BLaER1 (cell line): ENCODE results near the gene RFX3.

Experiments used
- H3K27ac ChIP-seq: shearing (Covaris generic); formaldehyde crosslinking; 2 replicates; pipeline ENCODE4 v1.8.1; 2022
- H3K27me3 ChIP-seq: shearing (Covaris generic); formaldehyde crosslinking; 2 replicates; pipeline ENCODE4 v1.8.1; 2022
- H3K36me3 ChIP-seq: shearing (Covaris generic); formaldehyde crosslinking; 2 replicates; pipeline ENCODE4 v1.8.1; 2022
- H3K4me1 ChIP-seq: shearing (Covaris generic); formaldehyde crosslinking; 2 replicates; pipeline ENCODE4 v1.8.1; 2022
- H3K4me2 ChIP-seq: shearing (Covaris generic); formaldehyde crosslinking; 2 replicates; pipeline ENCODE4 v1.8.1; 2022
- H3K4me3 ChIP-seq: shearing (Covaris generic); formaldehyde crosslinking; 2 replicates; pipeline ENCODE4 v1.8.1; 2022
- H3K9ac ChIP-seq: shearing (Covaris generic); formaldehyde crosslinking; 2 replicates; pipeline ENCODE4 v1.8.1; 2022
- H3K9me3 ChIP-seq: shearing (Covaris generic); formaldehyde crosslinking; 2 replicates; pipeline ENCODE4 v1.8.1; 2022
- H4K20me1 ChIP-seq: shearing (Covaris generic); formaldehyde crosslinking; 2 replicates; pipeline ENCODE4 v1.8.1; 2022
- Cebpa-rat ChIP-seq: shearing (Covaris generic); IDR thresholded peaks from 2 replicates; pipeline ENCODE4 v1.8.1; 2022

RFX3 gene

GRCh38 chr9:3277200-3277599 is 248.6 kb downstream of the RFX3 start:
- peak overlapping the region; percentile 51 for H3K4me2 ChIP-seq
- 0 out of 2 replicates have a peak, but pooled peaks cover 3% of the 10 kb centered on the region for H3K9me3 ChIP-seq
- H3K27ac ChIP-seq: peak overlapping the region; percentile 32
- H4K20me1 ChIP-seq: no peaks in the 10 kb centered on the region
- H3K36me3 ChIP-seq: peaks cover 12% of the 10 kb centered on the region; the same call in 1 of the 2 replicates
- H3K4me1 ChIP-seq: peaks cover 20% of the 10 kb centered on the region
- H3K27me3 ChIP-seq: no peaks in the 10 kb centered on the region
- H3K9ac ChIP-seq: no peak overlapping the region
- TF ChIP-seq Cebpa-rat: no peak
- no peak overlapping the region for H3K4me3 ChIP-seq

- Histone ChIP-seq H3K4me3 (no peak overlapping the region), H3K27ac (no peak overlapping the region), H3K4me2 (no peak overlapping the region), H3K27me3 (no peaks in the 10 kb centered on the region), H4K20me1 (no peaks in the 10 kb centered on the region), H3K9ac (no peak overlapping the region), H3K36me3 (peaks cover 27% of the 10 kb centered on the region), H3K9me3 (0 out of 2 replicates have a peak, but pooled peaks cover 3% of the 10 kb centered on the region), H3K4me1 (peaks cover 3% of the 10 kb centered on the region; the same call in 1 of the 2 replicates)
- TF ChIP-seq Cebpa-rat: no peak
Observed at GRCh38 chr9:3271581-3271980, 254.2 kb downstream of the RFX3 start.

- no peak for TF ChIP-seq Cebpa-rat
- H3K27me3 ChIP-seq: no peaks in the 10 kb centered on the region
- H3K4me3 ChIP-seq: no peak overlapping the region
- no peaks in the 10 kb centered on the region for H4K20me1 ChIP-seq
- 0 out of 2 replicates have a peak, but pooled peaks cover 3% of the 10 kb centered on the region for H3K9me3 ChIP-seq
- H3K9ac ChIP-seq: no peak overlapping the region
- no peak overlapping the region for H3K4me2 ChIP-seq
- H3K27ac ChIP-seq: no peak overlapping the region
- H3K36me3 ChIP-seq: peaks cover 27% of the 10 kb centered on the region
- no peaks in the 10 kb centered on the region for H3K4me1 ChIP-seq
Observed at GRCh38 chr9:3271157-3271556, 254.6 kb downstream of the RFX3 start.

GRCh38 chr9:3268223-3268622 is 257.6 kb downstream of the RFX3 start:
- Histone ChIP-seq H3K27ac (no peak overlapping the region), H3K4me3 (no peak overlapping the region), H3K36me3 (peaks cover 32% of the 10 kb centered on the region), H3K4me1 (no peaks in the 10 kb centered on the region), H3K9me3 (no peaks in the 10 kb centered on the region), H3K27me3 (no peaks in the 10 kb centered on the region), H3K4me2 (no peak overlapping the region), H4K20me1 (no peaks in the 10 kb centered on the region), H3K9ac (no peak overlapping the region)
- no peak for TF ChIP-seq Cebpa-rat

GRCh38 chr9:3263698-3264097 is 262.1 kb downstream of the RFX3 start:
- no peaks in the 10 kb centered on the region for H3K9me3 ChIP-seq
- no peaks in the 10 kb centered on the region for H3K4me1 ChIP-seq
- H3K4me2 ChIP-seq: no peak overlapping the region
- peaks cover 29% of the 10 kb centered on the region for H3K36me3 ChIP-seq
- no peak overlapping the region for H3K9ac ChIP-seq
- H3K27ac ChIP-seq: no peak overlapping the region
- no peak overlapping the region for H3K4me3 ChIP-seq
- H4K20me1 ChIP-seq: no peaks in the 10 kb centered on the region
- no peak for TF ChIP-seq Cebpa-rat
- H3K27me3 ChIP-seq: no peaks in the 10 kb centered on the region

- Histone ChIP-seq H3K27ac (no peak overlapping the region), H3K9me3 (no peaks in the 10 kb centered on the region), H3K27me3 (no peaks in the 10 kb centered on the region), H4K20me1 (no peaks in the 10 kb centered on the region), H3K9ac (no peak overlapping the region), H3K4me1 (no peaks in the 10 kb centered on the region), H3K4me3 (no peak overlapping the region), H3K4me2 (no peak overlapping the region), H3K36me3 (peaks cover 29% of the 10 kb centered on the region)
- no peak for TF ChIP-seq Cebpa-rat
Observed at GRCh38 chr9:3262826-3263529, 262.8 kb downstream of the RFX3 start.

- Histone ChIP-seq H4K20me1 (no peaks in the 10 kb centered on the region), H3K27ac (no peak overlapping the region), H3K4me1 (no peaks in the 10 kb centered on the region), H3K4me2 (no peak overlapping the region), H3K36me3 (peaks cover 37% of the 10 kb centered on the region), H3K27me3 (no peaks in the 10 kb centered on the region), H3K4me3 (no peak overlapping the region), H3K9me3 (no peaks in the 10 kb centered on the region), H3K9ac (no peak overlapping the region)
- no peak for TF ChIP-seq Cebpa-rat
Observed at GRCh38 chr9:3261484-3261883, 264.3 kb downstream of the RFX3 start.

- Histone ChIP-seq H3K4me2 (no peak overlapping the region), H3K9ac (no peak overlapping the region), H3K36me3 (peaks cover 42% of the 10 kb centered on the region), H3K27ac (no peak overlapping the region), H4K20me1 (no peaks in the 10 kb centered on the region), H3K4me3 (no peak overlapping the region), H3K9me3 (no peaks in the 10 kb centered on the region), H3K4me1 (no peaks in the 10 kb centered on the region), H3K27me3 (no peaks in the 10 kb centered on the region)
- no peak for TF ChIP-seq Cebpa-rat
Observed at GRCh38 chr9:3256571-3257330, 269.1 kb downstream of the RFX3 start.

GRCh38 chr9:3251309-3251708 is 274.5 kb downstream of the RFX3 start:
- TF ChIP-seq Cebpa-rat: no peak
- Histone ChIP-seq H3K36me3 (peaks cover 41% of the 10 kb centered on the region), H3K4me3 (no peak overlapping the region)

GRCh38 chr9:3250741-3251140 is 275.1 kb downstream of the RFX3 start:
- Histone ChIP-seq H3K9me3 (no peaks in the 10 kb centered on the region), H3K36me3 (peaks cover 38% of the 10 kb centered on the region), H3K4me3 (no peak overlapping the region), H3K27me3 (no peaks in the 10 kb centered on the region), H3K9ac (no peak overlapping the region), H4K20me1 (no peaks in the 10 kb centered on the region), H3K4me2 (no peak overlapping the region), H3K4me1 (no peaks in the 10 kb centered on the region), H3K27ac (no peak overlapping the region)
- TF ChIP-seq Cebpa-rat: no peak

More at GRCh38 chr9:3251309-3251708, 274.5 kb downstream of the RFX3 start:
- no peaks in the 10 kb centered on the region for H3K4me1 ChIP-seq
- no peaks in the 10 kb centered on the region for H4K20me1 ChIP-seq
- H3K4me2 ChIP-seq: no peak overlapping the region
- no peak overlapping the region for H3K27ac ChIP-seq
- H3K27me3 ChIP-seq: no peaks in the 10 kb centered on the region
- no peak overlapping the region for H3K9ac ChIP-seq
- H3K9me3 ChIP-seq: no peaks in the 10 kb centered on the region
